HL-60/S4 treated with retinoic acid at 250 ng/mL for 4 days and 3 days (cell line): ENCODE results near the gene CIB4.
"Not testable (repeated sequence)": the region's sequence is repeated elsewhere in the genome, so short reads cannot be mapped to it uniquely, and the experiment has no call there.

Experiments
- in situ Hi-C: fragments of 300-500 bp; cut with MboI; formaldehyde crosslinking; loops from 2 replicates; pipeline ENCODE4 v1.7.0; 2022; ENCODE audit warnings: low sequenced_read_pairs

Gene CIB4

DNA sequence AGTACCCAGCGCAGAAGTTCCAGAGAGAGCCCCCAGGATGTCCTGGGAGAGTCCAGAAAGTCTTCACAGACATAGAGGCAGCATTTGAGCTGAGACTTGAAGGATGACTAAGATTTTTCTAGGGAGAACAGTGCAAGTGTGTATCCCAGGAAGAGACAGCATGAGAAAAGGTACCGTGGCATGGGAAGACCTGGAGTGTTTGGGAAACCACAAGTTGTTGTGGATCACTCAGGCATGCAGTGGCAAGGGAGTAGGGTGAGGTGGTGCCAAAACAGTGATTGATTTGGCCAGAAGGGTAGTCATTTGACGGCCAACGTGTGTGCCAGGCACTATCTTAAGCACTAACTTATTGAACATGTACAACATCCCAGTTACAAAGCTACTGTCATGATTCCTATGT lies 26.9 kb upstream of the CIB4 start:
- in situ Hi-C loops, result no loop called here

DNA sequence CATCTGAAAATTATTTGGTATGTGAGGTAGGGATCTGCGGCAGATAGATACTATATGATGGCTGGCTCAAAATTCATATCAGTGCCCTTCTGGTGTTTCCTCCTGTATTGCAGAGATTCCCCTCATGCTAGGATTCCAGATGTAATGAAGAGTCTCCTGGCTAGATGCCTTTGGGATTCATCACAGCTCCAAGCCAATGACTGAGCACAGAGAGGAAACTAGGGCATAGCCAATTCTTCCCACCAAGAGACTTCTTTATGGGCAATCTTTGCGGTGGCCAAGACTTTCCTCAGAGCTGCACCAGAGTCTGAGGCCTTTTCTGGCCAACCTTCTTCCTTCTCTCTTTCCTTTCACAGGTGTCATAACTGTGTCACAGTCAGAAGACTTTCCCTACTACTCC lies 25.5 kb upstream of the CIB4 start:
- in situ Hi-C loops, result no loop called here

DNA sequence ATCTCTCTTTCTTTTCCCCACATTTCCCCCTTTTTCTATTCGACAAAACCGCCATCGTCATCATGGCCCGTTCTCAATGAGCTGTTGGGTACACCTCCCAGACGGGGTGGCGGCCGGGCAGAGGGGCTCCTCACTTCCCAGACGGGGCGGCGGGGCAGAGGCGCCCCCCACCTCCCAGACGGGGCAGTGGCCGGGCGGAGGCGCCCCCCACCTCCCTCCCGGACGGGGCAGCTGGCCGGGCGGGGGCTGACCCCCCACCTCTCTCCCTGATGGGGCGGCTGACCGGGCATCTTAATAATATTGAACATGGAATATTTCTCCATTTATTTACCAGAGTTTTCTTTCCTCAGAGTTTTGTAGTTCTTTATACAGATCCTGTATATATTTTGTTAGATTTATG lies 24.1 kb upstream of the CIB4 start:
- in situ Hi-C loops, result not testable (repeated sequence)

DNA sequence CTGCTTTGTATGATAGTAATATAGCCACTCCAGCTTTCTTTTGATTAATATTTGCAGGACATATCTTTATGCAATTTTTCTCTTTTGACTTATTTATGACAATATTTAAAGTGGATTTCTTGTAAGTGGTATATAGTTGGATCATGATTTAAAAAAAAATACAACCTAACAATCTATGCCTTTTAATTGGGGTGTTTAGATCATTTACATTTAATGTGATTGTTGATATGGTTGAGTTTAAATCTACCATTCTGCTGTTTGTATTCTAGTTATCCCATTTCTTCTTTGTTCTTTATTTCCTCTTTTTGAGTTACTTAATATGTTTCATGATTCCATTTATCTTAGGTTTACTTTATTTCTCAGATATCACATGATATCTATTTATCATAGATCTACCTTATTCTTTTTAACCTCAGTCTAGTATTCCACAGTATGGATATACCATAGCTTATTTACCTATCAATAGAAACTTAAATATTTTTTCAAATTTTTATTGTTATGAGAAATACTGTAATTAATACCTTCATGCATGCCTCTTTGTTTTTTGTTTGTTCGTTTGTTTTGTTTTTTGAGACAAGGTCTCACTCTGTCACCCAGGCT lies 19.3 kb upstream of the CIB4 start:
- in situ Hi-C loops, result no loop called here

DNA sequence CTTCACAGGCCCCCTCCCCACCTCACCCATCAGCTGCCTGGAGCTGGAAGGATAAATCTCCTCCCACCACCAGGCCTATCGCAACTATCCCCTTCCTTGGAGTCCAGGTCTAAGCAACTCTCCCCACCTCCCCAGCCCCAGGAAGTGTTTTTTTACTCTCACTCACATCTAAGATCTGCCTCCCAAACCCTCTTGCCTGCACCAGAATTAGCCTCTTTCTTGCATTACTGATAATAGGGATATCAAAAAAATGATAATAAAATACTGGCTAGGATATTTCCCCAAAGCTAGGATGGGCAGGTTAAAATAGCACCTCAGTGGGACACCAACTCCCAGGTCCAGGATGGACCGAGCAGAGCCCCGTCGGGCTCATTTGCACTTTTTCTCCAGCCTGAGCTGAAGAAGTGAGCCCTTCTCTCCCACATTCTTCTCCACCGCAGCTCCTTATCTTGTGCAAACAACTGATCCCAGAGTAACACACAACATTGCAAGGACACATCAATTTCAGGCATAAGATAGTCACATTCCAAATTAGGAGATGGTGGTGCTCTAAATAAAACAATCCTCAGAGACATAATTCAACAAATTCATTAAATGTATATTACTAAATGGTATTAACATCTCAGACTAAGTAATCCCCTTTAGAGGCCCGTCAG lies 17.7 kb upstream of the CIB4 start:
- in situ Hi-C loops, result no loop called here

DNA sequence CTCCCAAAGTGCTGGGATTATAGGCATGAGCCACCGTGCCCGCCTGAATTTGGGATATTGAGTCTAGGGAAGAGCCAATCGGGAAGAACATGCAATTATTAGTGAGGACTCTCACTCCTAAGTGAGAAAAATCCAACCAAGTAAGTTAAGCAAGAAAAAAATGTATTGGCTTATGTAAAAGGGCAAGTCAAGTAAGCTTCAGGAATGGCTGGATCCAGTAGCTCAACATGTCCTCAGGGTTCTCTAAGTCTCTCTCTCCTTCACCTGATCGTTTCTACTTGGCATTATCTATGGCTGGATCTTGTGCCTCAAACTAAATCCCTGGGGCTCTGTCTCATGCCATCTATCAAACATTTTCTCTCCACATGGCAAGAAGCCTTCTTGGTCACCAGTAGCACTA lies 16.1 kb upstream of the CIB4 start:
- in situ Hi-C loops, result no loop called here

DNA sequence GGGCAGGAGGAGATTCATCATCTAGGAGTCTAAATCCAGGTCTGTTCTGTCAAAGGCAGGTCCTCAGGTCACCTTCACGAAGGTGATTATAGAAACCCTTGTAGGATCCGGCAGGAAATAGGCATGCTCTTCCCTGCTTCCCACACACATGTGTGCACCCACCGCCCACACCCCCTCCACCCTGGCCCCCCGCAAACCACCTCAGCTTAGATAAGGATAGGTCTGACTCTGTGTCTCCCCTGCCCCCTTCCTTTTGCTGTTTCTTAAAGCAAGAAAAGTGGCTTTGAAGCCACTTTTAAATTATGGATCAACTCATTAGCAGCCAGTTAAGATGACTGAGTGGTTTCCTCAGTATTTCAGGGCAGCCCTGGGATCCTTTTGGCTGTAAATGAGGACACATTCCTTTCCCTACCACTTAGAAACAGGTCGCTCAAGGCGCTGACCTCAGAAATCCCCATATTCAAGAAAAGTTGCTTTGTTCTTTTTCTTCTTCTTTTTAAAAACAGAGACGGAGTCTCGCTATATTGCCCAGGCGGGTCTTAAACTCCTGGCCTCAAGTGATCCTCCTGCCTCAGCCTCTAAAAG lies 14.5 kb upstream of the CIB4 start:
- in situ Hi-C loops, result no loop called here

DNA sequence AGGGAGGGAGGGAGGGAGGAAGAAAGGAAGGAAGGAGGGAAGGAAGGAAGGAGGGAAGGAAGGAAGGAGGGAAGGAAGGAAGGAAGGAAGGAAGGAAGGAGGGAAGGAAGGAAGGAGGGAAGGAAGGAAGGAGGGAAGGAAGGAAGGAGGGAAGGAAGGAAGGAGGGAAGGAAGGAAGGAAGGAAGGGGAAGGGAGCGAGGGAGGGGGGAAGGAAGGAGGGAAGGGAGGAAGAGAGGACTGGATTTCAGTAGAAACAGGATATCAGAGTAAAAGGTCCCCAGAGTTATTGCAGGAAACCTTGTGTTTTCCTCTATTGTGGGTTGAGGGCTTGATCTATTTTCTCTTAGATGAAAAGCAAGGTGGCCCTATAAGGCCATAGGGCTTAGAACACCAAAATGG lies 14.0 kb upstream of the CIB4 start:
- in situ Hi-C loops, result not testable (repeated sequence)

DNA sequence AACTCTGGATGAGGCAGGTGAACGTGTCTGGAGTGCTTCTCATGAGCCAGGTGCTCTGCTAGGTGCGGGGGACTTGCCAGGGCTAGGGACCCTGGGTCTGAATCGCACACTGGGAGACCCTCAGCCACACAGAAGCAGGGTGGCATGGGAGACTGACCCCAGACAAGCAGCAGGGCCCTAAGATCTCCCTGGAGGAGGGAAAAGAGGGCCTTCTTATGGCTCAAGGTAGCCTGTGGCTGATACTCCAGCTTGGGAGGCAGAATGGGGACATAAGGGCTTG lies 12.8 kb upstream of the CIB4 start:
- in situ Hi-C loops, result no loop called here

DNA sequence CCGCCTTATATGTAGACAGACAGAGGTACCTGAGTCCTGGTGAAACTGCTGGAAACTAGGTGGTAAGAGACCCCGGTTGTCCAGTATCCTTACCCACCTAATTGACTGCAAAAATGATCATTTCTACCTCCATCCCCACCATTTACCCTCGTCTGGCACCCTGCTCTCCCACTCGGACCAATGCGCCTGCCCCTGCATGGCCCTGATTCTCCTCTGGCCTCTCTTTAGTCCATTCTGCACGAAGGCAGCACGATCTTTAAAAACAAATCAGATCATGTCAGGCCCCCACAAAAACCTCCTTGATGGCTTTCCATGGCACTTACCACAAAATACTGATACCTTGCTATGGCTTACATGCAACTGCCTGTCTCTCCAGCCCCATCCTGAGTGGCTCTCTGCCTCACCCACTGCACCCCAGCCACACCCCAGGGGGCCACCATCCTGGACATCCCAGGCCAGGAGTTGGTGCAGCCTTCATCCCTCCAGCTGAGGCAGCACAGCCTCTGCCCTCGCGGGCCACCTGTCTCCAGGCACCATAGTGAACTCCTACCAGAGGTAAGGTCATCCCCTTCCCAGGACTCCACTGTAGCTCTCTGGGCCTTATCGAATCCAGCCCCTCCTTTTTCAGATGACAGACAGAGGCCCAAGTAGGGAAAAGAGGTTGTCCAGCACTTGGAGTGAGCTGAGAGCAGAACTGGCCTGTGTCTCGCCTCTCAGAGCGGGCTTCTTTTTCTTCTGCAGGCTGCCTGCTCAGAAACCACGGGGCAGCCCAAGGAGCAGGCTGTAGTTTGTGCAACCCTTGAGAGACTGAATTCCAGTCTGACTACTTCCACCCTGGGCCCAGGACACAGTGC lies 12.3 kb upstream of the CIB4 start:
- in situ Hi-C loops, result no loop called here

DNA sequence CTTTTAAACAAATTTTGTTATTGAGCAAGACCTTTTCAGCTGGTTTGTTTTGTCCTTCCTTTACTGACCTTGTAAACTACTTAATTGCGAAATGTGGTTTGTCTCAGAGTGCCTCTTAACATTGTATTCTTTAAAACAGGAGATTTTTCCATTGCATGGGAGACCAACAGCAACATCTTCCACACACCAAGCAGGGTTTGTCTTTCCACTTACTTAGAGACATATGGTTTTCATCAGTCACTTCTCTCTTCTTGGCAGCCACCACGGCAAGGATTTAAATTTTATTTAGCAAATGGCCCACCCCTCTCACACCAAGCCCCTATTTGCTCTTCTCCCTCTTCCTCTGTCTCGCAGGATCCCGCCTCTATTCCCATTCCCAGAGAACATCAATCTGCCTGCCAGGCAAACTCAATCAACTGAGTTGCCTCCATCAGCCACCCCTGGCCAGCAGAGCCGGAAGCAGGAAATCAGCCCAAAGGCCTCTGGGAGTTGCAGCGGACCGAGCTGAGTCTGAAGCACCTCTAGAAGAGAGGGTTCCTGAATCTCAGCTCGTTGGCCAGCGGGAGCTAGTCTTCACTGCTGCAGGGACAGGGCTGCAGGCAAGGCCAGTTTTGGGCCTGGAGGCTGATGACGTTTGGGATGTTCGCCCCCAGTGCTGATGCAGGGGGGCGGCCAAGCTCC lies 11.3 kb upstream of the CIB4 start:
- in situ Hi-C loops, result no loop called here

DNA sequence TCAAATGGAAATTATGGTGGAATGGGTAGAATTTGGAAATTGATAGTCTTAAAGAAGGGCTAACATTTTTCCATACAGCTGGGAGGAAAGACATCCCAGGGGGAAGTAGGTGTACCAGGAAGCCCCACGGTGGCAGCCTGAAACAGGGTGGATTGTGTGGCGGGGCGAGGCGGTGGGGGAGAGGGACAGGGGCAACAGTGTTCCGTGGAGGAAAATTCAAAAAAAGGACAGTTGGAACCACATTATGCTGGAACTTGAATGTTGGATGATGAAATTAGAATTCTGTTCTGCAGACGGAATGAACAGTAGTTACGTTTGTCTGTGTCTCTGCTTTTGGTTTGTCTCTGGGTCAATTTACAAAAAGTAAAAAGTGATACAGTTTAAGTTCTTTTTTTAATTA lies 10.6 kb upstream of the CIB4 start:
- in situ Hi-C loops, result no loop called here

DNA sequence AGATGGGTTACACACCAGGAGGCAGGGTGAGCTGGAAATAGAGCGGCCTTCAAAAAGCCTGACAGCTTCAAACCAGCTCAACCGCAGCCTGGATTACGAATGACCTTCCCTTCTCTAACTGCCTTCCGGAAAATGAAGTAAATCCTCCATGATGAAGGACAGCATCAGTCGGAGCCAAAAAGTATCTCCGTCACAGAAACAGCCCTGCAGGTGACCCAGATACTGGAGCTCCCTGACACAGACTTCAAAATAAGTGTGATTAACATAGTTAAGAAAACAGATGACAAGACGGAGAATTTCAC lies 10.3 kb upstream of the CIB4 start:
- in situ Hi-C loops, result no loop called here

DNA sequence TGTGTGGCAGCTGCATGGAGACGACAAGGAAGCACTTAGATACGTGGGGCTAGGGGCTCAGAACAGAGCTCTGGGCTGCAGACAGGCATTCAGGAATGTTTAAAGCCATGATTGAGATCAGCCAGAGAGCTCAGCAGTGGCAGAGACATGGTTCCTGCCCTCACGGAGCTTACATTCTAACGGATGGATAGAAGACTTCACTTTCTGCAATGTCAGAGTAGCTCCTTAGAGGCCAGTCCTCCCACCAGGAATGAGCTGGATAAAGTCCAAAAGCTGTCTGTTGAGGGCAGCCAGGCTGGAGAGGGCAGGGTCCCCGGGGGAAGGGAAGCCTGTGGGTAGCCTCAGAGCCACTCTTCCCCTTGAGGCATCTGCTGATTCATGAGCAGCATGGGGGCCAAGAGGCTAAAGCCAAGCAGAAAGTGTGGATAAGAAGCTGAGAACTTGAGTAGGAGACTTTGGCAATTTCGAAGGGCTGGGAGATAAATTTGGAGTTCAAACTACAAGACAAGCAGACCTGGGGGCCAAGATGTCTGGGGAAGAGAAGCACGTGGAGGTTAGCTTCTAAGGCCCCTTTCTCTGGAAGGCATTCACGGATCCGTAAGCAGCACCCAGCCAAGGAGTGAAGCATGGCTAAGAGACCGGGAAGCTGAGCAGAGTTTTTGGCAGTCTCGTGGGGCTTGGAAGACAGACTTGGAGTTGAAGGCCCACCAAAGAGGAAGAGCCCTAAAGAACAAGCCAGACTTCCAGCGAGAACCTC lies 9.7 kb upstream of the CIB4 start:
- in situ Hi-C loops, result no loop called here

DNA sequence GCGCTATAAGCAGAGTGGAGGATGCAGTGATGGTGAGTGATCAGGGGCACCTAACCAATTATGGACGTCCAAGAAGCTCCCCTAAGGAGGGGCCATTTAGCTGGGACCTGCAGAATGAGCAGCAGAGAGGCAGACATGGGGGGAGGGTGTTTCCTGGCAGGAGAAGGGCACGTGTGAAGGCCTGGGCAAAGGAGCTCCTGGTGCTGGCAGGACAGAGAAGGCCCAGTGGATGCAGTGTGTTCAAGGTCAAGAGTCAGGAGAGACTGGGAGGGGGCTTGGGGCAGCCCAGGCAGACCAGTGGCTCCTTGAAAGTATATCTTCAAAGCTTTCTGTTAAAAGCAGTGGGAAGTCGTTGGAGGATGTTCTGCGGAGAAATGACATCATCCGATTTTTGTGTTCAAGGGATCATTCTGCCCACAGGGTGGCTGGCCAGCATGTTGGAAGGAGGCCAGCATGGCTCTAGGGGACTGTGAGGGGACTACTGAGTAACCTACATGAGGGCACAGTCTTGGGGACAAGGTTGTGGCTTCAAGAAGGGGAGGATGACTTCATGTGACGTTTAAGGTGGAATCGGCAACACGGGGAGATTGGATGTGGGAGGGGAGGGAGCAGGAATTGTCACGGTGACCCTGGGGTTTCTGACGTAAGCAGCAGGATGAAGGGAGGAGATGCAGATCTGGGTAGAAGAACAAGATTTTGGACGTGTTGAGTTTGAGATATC lies 9.0 kb upstream of the CIB4 start:
- in situ Hi-C loops, result no loop called here

DNA sequence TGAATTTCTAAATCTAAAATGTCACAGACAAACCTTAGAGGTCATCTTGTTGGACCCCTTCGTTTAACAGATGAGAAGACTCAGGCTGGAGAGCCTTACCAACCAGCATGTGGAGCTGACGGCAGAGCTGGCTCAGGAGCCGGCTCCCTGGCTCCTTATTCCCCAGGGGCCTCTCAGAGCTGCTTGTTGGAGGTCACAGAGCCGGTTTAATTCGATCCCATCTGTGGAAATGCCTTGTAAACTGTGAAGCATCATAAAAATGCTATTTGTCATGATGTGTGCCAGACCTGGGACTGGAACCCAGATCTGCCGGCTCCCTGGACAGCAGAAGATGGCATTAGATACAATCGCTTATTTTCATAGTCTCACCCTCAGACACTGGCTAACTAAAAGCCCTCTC lies 8.2 kb upstream of the CIB4 start:
- in situ Hi-C loops, result no loop called here

DNA sequence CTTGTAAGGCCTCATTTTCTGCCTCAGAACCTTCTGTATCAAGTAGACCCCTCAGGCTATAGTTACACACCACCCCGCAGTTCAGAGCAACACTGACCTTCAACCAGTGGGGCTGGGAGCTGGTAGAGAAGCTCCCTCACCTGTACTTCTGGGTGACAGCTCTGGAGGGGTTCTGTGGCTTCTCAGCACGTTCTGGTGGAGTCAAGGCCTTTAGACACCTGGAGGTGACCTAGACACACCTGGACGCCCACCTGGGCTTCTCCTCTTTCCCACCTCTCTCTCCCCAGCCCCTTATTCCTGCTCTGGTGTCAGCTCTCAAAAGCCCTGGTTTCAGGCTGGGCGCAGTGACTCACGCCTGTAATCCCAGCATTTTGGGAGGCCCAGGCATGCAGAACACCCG lies 7.3 kb upstream of the CIB4 start:
- in situ Hi-C loops, result no loop called here

DNA sequence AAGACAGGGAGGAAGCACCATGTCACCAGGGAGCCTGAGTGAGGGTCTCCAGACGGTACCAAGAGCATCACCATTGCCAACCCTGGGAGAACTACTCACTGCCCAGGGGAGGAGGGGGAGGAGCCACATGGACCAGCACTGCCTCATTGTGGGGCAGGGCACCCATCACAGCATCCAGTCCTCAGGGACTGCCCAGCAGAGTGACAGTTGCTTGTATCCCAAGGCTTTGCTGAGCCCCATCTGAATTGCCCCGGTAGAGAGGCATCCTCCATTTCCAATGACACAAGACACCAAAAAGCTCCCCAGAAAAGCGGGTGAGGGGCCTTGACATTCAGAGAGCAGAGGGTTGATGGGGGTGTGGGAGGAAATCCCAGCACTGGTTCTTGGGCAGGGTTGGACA lies 6.8 kb upstream of the CIB4 start:
- in situ Hi-C loops, result no loop called here

DNA sequence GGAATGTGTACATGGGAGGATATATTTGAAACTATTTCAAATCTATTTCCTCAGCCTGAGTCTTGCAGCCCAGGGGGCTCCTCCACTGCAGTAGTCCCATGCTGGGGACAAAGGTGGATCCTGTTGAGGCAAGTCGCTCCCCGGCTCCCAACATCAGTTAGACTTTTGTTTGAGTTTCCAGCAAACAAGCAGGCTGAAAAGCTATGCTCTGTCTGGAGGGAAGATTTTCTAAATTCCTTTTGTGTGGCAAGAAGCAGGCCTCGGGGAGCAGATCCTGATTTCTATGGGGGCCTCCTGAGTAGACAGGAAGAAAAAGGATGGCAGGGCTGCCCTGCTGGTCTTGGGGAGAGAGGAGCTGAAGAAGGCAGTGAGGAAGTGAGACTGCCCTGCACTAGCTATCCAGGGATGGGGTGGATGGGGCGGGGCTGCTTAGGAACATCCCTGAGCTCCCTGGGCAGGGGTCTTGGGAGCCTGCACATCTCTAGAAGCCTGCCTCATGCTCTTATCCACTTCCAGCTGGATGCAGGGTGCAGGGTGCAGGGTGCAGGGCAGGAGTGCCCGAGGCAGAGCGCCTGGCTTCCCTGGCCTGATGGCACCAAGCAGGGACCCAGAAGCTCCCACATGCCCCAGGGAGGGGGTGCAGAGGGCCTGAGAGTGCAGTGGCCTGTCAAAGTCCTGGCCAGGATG lies 6.0 kb upstream of the CIB4 start:
- in situ Hi-C loops, result no loop called here

DNA sequence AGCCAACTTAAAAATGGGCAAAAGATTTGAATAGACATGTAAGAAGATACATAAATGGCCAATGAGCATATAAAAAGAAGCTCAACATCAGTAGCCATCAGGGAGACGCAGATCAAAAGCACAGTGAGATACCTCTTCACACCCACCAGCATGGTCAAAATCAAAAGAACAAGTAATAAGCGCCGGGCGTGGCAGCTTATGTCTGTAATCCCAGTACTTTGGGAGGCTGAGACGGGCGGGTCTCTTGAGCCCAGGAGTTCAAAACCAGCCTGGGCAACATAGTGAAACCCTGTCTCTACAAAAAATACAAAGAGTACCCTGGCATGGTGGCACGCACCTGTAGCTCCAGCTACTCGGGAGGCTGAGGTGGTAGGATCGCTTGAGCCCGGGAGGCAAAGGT lies 4.6 kb upstream of the CIB4 start:
- in situ Hi-C loops, result no loop called here
